PFSK-1 (cell line): Measurements from ENCODE around the gene LIMS1.

Experiments
- FOXP2 ChIP-seq: optimal IDR thresholded peaks from 2 replicates; pipeline ENCODE3; 2011; ENCODE audit warnings: borderline replicate concordance, control low read depth, inconsistent platforms; ENCODE audit not compliant: insufficient read depth; ENCODE audit errors: extremely low read length, extremely low read depth
- POLR2AphosphoS5 ChIP-seq: IDR thresholded peaks from 2 replicates; pipeline ENCODE4 v1.6.1; 2012; ENCODE audit warnings: low read depth, mild to moderate bottlenecking, control low read depth, low read length, moderate library complexity
- REST ChIP-seq, 2 experiments: IDR thresholded peaks; 2 replicates each; pipeline versions ENCODE4 v1.6.1 to v1.8.0; 2011 to 2012; ENCODE audit warnings: low read depth in 2 of 2, low read length in 2 of 2, control low read depth in 1 of 2, inconsistent platforms in 1 of 2, mild to moderate bottlenecking in 1 of 2, moderate library complexity in 1 of 2; ENCODE audit not compliant: insufficient read depth in 1 of 2
- SIN3A ChIP-seq: IDR thresholded peaks from 2 replicates; pipeline ENCODE4 v1.6.1; 2012; ENCODE audit warnings: mild to moderate bottlenecking, low read length, moderate library complexity, borderline replicate concordance; ENCODE audit not compliant: insufficient read depth
- TAF1 ChIP-seq: IDR thresholded peaks from 2 replicates; pipeline ENCODE4 v1.6.1; 2012; ENCODE audit warnings: low read length, control low read depth, borderline replicate concordance; ENCODE audit not compliant: insufficient read depth

The LIMS1 gene

DNA sequence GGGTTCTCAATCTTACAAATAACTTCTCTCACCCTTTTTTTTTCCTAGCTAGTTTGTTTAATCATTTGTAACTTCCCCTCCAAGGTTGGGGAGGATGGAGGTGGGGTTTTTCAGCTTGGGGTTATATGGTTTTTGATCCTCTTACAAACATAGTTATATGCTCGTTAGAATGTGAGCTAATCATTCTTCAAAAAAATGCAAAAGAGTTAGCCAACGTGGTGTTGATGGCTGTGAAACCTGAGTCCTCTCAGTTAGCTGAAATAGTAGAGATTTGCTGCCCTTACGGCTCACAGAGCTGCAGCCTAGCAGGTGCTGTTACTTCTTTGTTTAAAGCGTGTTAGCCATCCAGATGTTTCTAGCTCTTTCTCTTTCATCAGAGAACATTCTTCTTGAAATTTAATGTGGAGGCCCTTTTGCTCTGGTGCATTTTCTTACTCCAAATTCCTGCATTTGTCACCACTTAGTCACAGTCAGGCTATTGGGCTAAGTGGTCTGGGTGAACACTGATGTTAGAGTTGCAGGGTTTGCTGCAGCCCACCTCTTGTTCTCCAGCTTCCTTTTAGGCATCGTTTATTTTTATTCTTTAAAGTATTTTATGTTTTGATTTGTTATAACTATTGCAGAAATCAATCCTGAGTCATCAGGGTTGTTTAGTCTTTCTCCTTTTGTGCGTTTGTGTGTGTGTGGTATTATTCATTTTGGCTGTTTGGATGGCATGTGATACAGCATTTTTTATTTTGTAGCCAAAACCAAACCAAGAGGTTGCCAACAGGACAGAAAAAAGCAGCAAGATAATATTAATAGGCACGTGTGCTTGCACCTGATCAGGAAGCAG, 41.1 kb downstream of the LIMS1 start:
- TF ChIP-seq TAF1 = no peak
- TF ChIP-seq REST (IDR thresholded peaks at IDR 0.05; ENCODE audit: insufficient read depth in 1 of 2, low read depth in 2 of 2, low read length in 2 of 2) = no peak
- no peak for TF ChIP-seq POLR2AphosphoS5
- no peak for TF ChIP-seq FOXP2

GRCh38 chr2:108577099-108577498, 42.8 kb downstream of the LIMS1 start:
- no peak for TF ChIP-seq SIN3A
- no peak for TF ChIP-seq REST (IDR thresholded peaks at IDR 0.05; ENCODE audit: insufficient read depth in 1 of 2, low read depth in 2 of 2, low read length in 2 of 2)
- TF ChIP-seq FOXP2 = no peak
- TF ChIP-seq TAF1 = no peak
- TF ChIP-seq POLR2AphosphoS5 = no peak

GRCh38 chr2:108579623-108580022, 45.4 kb downstream of the LIMS1 start:
- no peak for TF ChIP-seq POLR2AphosphoS5
- TF ChIP-seq TAF1 = no peak
- no peak for TF ChIP-seq SIN3A
- no peak for TF ChIP-seq FOXP2
- TF ChIP-seq REST (IDR thresholded peaks at IDR 0.05; ENCODE audit: insufficient read depth in 1 of 2, low read depth in 2 of 2, low read length in 2 of 2) = no peak

DNA sequence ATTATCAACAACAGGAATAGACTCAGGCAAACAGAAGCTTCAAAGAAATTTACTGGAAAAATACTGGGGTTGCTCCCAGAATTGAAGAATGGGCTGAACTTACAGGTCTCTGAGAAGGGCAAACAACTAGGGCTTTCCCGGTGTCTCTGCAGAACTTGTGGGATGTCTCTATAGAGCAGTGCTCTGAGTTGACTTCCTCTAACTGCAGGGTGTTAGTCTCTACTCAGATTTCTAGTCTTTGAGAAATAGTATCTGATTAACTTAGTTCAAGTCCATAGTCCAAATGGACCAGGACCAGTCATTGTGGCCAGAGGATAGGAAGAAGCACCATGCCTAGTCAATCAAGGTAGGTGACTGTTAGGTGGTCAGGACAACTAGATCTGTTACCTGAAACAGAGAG, 45.8 kb downstream of the LIMS1 start:
- TF ChIP-seq FOXP2 = no peak
- TF ChIP-seq REST (IDR thresholded peaks at IDR 0.05; ENCODE audit: insufficient read depth in 1 of 2, low read depth in 2 of 2, low read length in 2 of 2) = no peak
- no peak for TF ChIP-seq POLR2AphosphoS5
- TF ChIP-seq SIN3A = no peak
- TF ChIP-seq TAF1 = no peak
